Measurements from ENCODE around the gene OR10W1.

- TF ChIP-seq, protein P1, sequence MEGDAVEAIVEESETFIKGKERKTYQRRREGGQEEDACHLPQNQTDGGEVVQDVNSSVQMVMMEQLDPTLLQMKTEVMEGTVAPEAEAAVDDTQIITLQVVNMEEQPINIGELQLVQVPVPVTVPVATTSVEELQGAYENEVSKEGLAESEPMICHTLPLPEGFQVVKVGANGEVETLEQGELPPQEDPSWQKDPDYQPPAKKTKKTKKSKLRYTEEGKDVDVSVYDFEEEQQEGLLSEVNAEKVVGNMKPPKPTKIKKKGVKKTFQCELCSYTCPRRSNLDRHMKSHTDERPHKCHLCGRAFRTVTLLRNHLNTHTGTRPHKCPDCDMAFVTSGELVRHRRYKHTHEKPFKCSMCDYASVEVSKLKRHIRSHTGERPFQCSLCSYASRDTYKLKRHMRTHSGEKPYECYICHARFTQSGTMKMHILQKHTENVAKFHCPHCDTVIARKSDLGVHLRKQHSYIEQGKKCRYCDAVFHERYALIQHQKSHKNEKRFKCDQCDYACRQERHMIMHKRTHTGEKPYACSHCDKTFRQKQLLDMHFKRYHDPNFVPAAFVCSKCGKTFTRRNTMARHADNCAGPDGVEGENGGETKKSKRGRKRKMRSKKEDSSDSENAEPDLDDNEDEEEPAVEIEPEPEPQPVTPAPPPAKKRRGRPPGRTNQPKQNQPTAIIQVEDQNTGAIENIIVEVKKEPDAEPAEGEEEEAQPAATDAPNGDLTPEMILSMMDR (IDR thresholded peaks at IDR 0.05), result no peak
- TF ChIP-seq POLR2A (IDR thresholded peaks at IDR 0.05) (no peak), POLR2AphosphoS5 (IDR thresholded peaks at IDR 0.05) (no peak), EP300 (IDR thresholded peaks at IDR 0.05) (no peak)
These were observed 24.1 kb downstream of the OR10W1 start for GRCh38 chr11:58243954-58244353.
